Activated naive CD4-positive, alpha-beta T cell treated with anti-CD3 and anti-CD28 coated beads for 36 hours (primary cell): ENCODE results near the gene SIK3. TPM values are rescaled to one million over a fixed set of nuclear protein-coding genes. Genes with fewer than 3 reads are reported as not detected.
"Not testable (repeated sequence)": the region's sequence is repeated elsewhere in the genome, so short reads cannot be mapped to it uniquely, and the experiment has no call there.

Source experiments
- CTCF ChIA-PET: fragments of 350-600 bp; sonication (Branson Sonifier 250); formaldehyde crosslinking; loops from one replicate; lab custom pipeline; 2021; ENCODE audit warnings: antibody characterized with exemption; lab: Charles Lee
- DNase-seq: peaks from one replicate; pipeline ENCODE4 v3.0.0-alpha.2; 2020
- H3K27ac Mint-ChIP-seq: one replicate; pipeline ENCODE4 v1.8.0; 2021; ENCODE audit warnings: mild to moderate bottlenecking, mixed read lengths
- H3K27me3 Mint-ChIP-seq: one replicate; pipeline ENCODE4 v1.8.0; 2021; ENCODE audit warnings: low read depth, mixed read lengths
- H3K36me3 Mint-ChIP-seq: one replicate; pipeline ENCODE4 v1.8.0; 2021; ENCODE audit warnings: low read depth, mixed read lengths
- H3K4me1 Mint-ChIP-seq: one replicate; pipeline ENCODE4 v1.8.0; 2021; ENCODE audit warnings: low read depth, mixed read lengths
- H3K4me3 Mint-ChIP-seq: one replicate; pipeline ENCODE4 v1.8.0; 2021; ENCODE audit warnings: mild to moderate bottlenecking, moderate library complexity, mixed read lengths
- H3K9me3 Mint-ChIP-seq: one replicate; pipeline ENCODE4 v1.8.0; 2021; ENCODE audit warnings: mixed read lengths
- intact Hi-C: fragments of 100-400 bp; cut with micrococcal nuclease; formaldehyde crosslinking; loops from one replicate; pipeline ENCODE4 v1.15.1; 2023
- total RNA-seq, 2 experiments: library from RNA; stranded (reverse); gene quantifications; one replicate each; pipeline ENCODE4 v1.2.3, GENCODE V29; 2021

The SIK3 gene
- total RNA-seq, 2 experiments from 2014 or later = 13.8 to 15.7 TPM

- Mint-ChIP-seq H3K4me1 (peaks cover 56% of the 10 kb centered on the region), H3K36me3 (no peaks in the 10 kb centered on the region), H3K4me3 (no peak overlapping the region), H3K27me3 (no peaks in the 10 kb centered on the region), H3K9me3 (no peaks in the 10 kb centered on the region), H3K27ac (peak overlapping the region; percentile 55)
- CTCF ChIA-PET = no interaction called here
- intact Hi-C loops = no loop called here
- DNase-seq = no peak
Observed at GRCh38 chr11:117037975-117038350, 60.3 kb downstream of the SIK3 start.

GRCh38 chr11:117037279-117037974 lies 60.8 kb downstream of the SIK3 start:
- Mint-ChIP-seq H3K36me3 (no peaks in the 10 kb centered on the region), H3K27me3 (no peaks in the 10 kb centered on the region), H3K4me3 (no peak overlapping the region), H3K4me1 (peaks cover 52% of the 10 kb centered on the region), H3K9me3 (no peaks in the 10 kb centered on the region), H3K27ac (peak overlapping the region; percentile 55)
- intact Hi-C loops = no loop called here
- no peak for DNase-seq
- CTCF ChIA-PET = no interaction called here

- no peak overlapping the region for H3K27ac Mint-ChIP-seq
- H3K9me3 Mint-ChIP-seq = no peaks in the 10 kb centered on the region
- CTCF ChIA-PET = no interaction called here
- H3K27me3 Mint-ChIP-seq = no peaks in the 10 kb centered on the region
- no peaks in the 10 kb centered on the region for H3K36me3 Mint-ChIP-seq
- intact Hi-C loops = no loop called here
- no peak for DNase-seq
- H3K4me3 Mint-ChIP-seq = no peak overlapping the region
- peaks cover 33% of the 10 kb centered on the region for H3K4me1 Mint-ChIP-seq
Observed at GRCh38 chr11:117034901-117035300, 63.3 kb downstream of the SIK3 start.

- peaks cover 3% of the 10 kb centered on the region for H3K36me3 Mint-ChIP-seq
- peaks cover 68% of the 10 kb centered on the region for H3K4me1 Mint-ChIP-seq
- CTCF ChIA-PET = interaction anchor here (1.1 to 1.3 kb wide), 2 partner anchors 31 to 98 kb away, joined by 3 read pairs; no protein-coding TSS in a partner anchor
- H3K27ac Mint-ChIP-seq = peak overlapping the region; percentile 84
- DNase-seq = peak; percentile 16
- intact Hi-C loops = loop anchor here (1.0 to 2.0 kb wide), 9 partner anchors 14 to 204 kb away; no protein-coding TSS in a partner anchor
- H3K27me3 Mint-ChIP-seq = no peaks in the 10 kb centered on the region
- no peaks in the 10 kb centered on the region for H3K9me3 Mint-ChIP-seq
- H3K4me3 Mint-ChIP-seq = peak overlapping the region; percentile 14
Observed at GRCh38 chr11:117026593-117027330, 71.5 kb downstream of the SIK3 start.

- H3K27me3 Mint-ChIP-seq, DNase-seq, H3K4me3 Mint-ChIP-seq, intact Hi-C loops, H3K36me3 Mint-ChIP-seq, H3K27ac Mint-ChIP-seq, CTCF ChIA-PET, H3K9me3 Mint-ChIP-seq: not testable (repeated sequence)
- peaks cover 83% of the 10 kb centered on the region for H3K4me1 Mint-ChIP-seq
Observed at GRCh38 chr11:117023707-117024106, 74.5 kb downstream of the SIK3 start.

GRCh38 chr11:117023178-117023577 lies 75.0 kb downstream of the SIK3 start:
- no peaks in the 10 kb centered on the region for H3K27me3 Mint-ChIP-seq
- H3K4me1 Mint-ChIP-seq = peaks cover 81% of the 10 kb centered on the region
- DNase-seq = no peak
- no peak overlapping the region for H3K4me3 Mint-ChIP-seq
- intact Hi-C loops = no loop called here
- H3K9me3 Mint-ChIP-seq = no peaks in the 10 kb centered on the region
- CTCF ChIA-PET = no interaction called here
- H3K36me3 Mint-ChIP-seq = no peaks in the 10 kb centered on the region
- no peak overlapping the region for H3K27ac Mint-ChIP-seq

- Mint-ChIP-seq H3K36me3 (no peaks in the 10 kb centered on the region), H3K4me3 (no peak overlapping the region), H3K9me3 (no peaks in the 10 kb centered on the region), H3K27ac (peak overlapping the region; percentile 44), H3K4me1 (peaks cover 80% of the 10 kb centered on the region), H3K27me3 (no peaks in the 10 kb centered on the region)
- no peak for DNase-seq
- CTCF ChIA-PET = no interaction called here
- intact Hi-C loops = no loop called here
Observed at GRCh38 chr11:117022526-117022925, 75.7 kb downstream of the SIK3 start.

- Mint-ChIP-seq H3K9me3 (no peaks in the 10 kb centered on the region), H3K27ac (peak overlapping the region; percentile 32), H3K4me1 (peaks cover 68% of the 10 kb centered on the region), H3K36me3 (no peaks in the 10 kb centered on the region), H3K27me3 (no peaks in the 10 kb centered on the region), H3K4me3 (no peak overlapping the region)
- CTCF ChIA-PET = interaction anchor here (1.1 to 1.8 kb wide), 2 partner anchors 85 to 96 kb away, joined by 3 to 5 read pairs; no protein-coding TSS in a partner anchor
- no peak for DNase-seq
- intact Hi-C loops = no loop called here
Observed at GRCh38 chr11:117020869-117021564, 77.2 kb downstream of the SIK3 start.

GRCh38 chr11:117020287-117020686 lies 77.9 kb downstream of the SIK3 start:
- H3K36me3 Mint-ChIP-seq = no peaks in the 10 kb centered on the region
- no peaks in the 10 kb centered on the region for H3K27me3 Mint-ChIP-seq
- CTCF ChIA-PET = interaction anchor here (0.9 to 1.8 kb wide), 4 partner anchors 30 to 160 kb away, joined by 3 to 5 read pairs (median 4); no protein-coding TSS in a partner anchor
- intact Hi-C loops = no loop called here
- no peaks in the 10 kb centered on the region for H3K9me3 Mint-ChIP-seq
- no peak overlapping the region for H3K4me3 Mint-ChIP-seq
- peaks cover 62% of the 10 kb centered on the region for H3K4me1 Mint-ChIP-seq
- peak; percentile 78 for DNase-seq
- peak overlapping the region; percentile 63 for H3K27ac Mint-ChIP-seq

- Mint-ChIP-seq H3K27ac (peak overlapping the region; percentile 63), H3K4me3 (no peak overlapping the region)
- intact Hi-C loops = no loop called here
Observed at GRCh38 chr11:117019871-117020270, 78.4 kb downstream of the SIK3 start.

GRCh38 chr11:117017456-117017855 lies 80.8 kb downstream of the SIK3 start:
- no peak overlapping the region for H3K27ac Mint-ChIP-seq
- intact Hi-C loops = no loop called here

More at GRCh38 chr11:117019871-117020270, 78.4 kb downstream of the SIK3 start:
- Mint-ChIP-seq H3K4me1 (peaks cover 58% of the 10 kb centered on the region), H3K36me3 (no peaks in the 10 kb centered on the region), H3K27me3 (no peaks in the 10 kb centered on the region), H3K9me3 (no peaks in the 10 kb centered on the region)
- CTCF ChIA-PET = interaction anchor here (0.6 to 1.8 kb wide), 8 partner anchors 14 to 160 kb away, joined by 3 to 6 read pairs (median 3); no protein-coding TSS in a partner anchor
- DNase-seq = peak; percentile 52

GRCh38 chr11:117016747-117017146 lies 81.5 kb downstream of the SIK3 start:
- no peak for DNase-seq
- Mint-ChIP-seq H3K4me3 (no peak overlapping the region), H3K27ac (no peak overlapping the region), H3K27me3 (no peaks in the 10 kb centered on the region), H3K4me1 (peaks cover 40% of the 10 kb centered on the region), H3K9me3 (no peaks in the 10 kb centered on the region), H3K36me3 (no peaks in the 10 kb centered on the region)
- CTCF ChIA-PET = interaction anchor here (1.3 to 2.1 kb wide), 2 partner anchors 89 to 181 kb away, joined by 3 to 6 read pairs; no protein-coding TSS in a partner anchor
- intact Hi-C loops = no loop called here

More at GRCh38 chr11:117017456-117017855, 80.8 kb downstream of the SIK3 start:
- DNase-seq = no peak
- H3K9me3 Mint-ChIP-seq = no peaks in the 10 kb centered on the region
- peaks cover 39% of the 10 kb centered on the region for H3K4me1 Mint-ChIP-seq
- H3K27me3 Mint-ChIP-seq = no peaks in the 10 kb centered on the region
- CTCF ChIA-PET = interaction anchor here (1.3 to 2.1 kb wide), 3 partner anchors 88 to 182 kb away, joined by 3 to 7 read pairs (median 6); no protein-coding TSS in a partner anchor
- H3K36me3 Mint-ChIP-seq = no peaks in the 10 kb centered on the region
- no peak overlapping the region for H3K4me3 Mint-ChIP-seq
